Stomach (tissue), 4 donors: ENCODE measurements around the gene PCYT2.

Experiments used
- CTCF ChIP-seq, 7 experiments: fragments of 450-650 bp in 4 of 7; fragments of 200-600 bp in 3 of 7; sonication (generic) in 3 of 7; IDR thresholded peaks; one replicate each; pipeline ENCODE4 v1.5.1; 2016 to 2019; ENCODE audit warnings: antibody characterized with exemption in 7 of 7, control low read depth in 2 of 7, mild to moderate bottlenecking in 1 of 7
- POLR2A ChIP-seq, 4 donors: fragments of 450-650 bp; IDR thresholded peaks; one replicate each; pipeline ENCODE4 v1.6.1; 2016; ENCODE audit warnings: antibody characterized with exemption in 4 of 4, control low read depth in 2 of 4, mild to moderate bottlenecking in 1 of 4, moderate library complexity in 1 of 4
- POLR2AphosphoS5 ChIP-seq, 3 donors: sonication (generic); formaldehyde crosslinking; IDR thresholded peaks; one replicate each; pipeline ENCODE4 v1.6.1; 2016; ENCODE audit warnings: antibody characterized with exemption in 3 of 3

- TF ChIP-seq CTCF (IDR thresholded peaks at IDR 0.05): no peak
- no peak for TF ChIP-seq POLR2AphosphoS5 (IDR thresholded peaks at IDR 0.05)
- no peak for TF ChIP-seq POLR2A (IDR thresholded peaks at IDR 0.05)
Measured at GRCh38 chr17:81957691-81958432, 46.7 kb upstream of the PCYT2 start.
